Measurements from ENCODE around the gene NELFA.

GRCh38 chr4:2044119-2044485 is 35.3 kb upstream of the NELFA start:
- no peak for TF ChIP-seq CTCF (conservative IDR thresholded peaks at IDR 0.05 in 1 of 2, IDR thresholded peaks at IDR 0.05 in 1 of 2; ENCODE audit: low read depth in 1 of 2, low read length in 2 of 2)
- TF ChIP-seq EZH2 (IDR thresholded peaks at IDR 0.05; ENCODE audit: low read length, missing control alignments), result no peak

Measured in fibroblast of lung (primary cell).